Ectodermal cell (in vitro differentiated cells): Measurements from ENCODE around the gene BPI.

Experiments
- H3K27ac ChIP-seq: 2 replicates; pipeline ENCODE4 v1.7.0; 2013; ENCODE audit warnings: mild to moderate bottlenecking, low read depth, low read length; ENCODE audit not compliant: insufficient read depth, poor library complexity, severe bottlenecking
- H3K27me3 ChIP-seq: 2 replicates; pipeline ENCODE4 v1.7.0; 2013; ENCODE audit warnings: mild to moderate bottlenecking, low read length; ENCODE audit not compliant: insufficient read depth, control insufficient read depth, poor library complexity, severe bottlenecking
- H3K36me3 ChIP-seq: one replicate; pipeline ENCODE4 v1.7.0; 2013; ENCODE audit warnings: low read length; ENCODE audit not compliant: control insufficient read depth, insufficient read depth
- H3K4me1 ChIP-seq: one replicate; pipeline ENCODE4 v1.7.0; 2013; ENCODE audit warnings: low read length; ENCODE audit not compliant: control insufficient read depth, insufficient read depth
- H3K4me3 ChIP-seq: 2 replicates; pipeline ENCODE4 v1.7.0; 2013; ENCODE audit warnings: low read depth, low read length, control low read depth; ENCODE audit not compliant: insufficient read depth
- H3K9me3 ChIP-seq: 2 replicates; pipeline ENCODE4 v1.7.0; 2013; ENCODE audit warnings: mild to moderate bottlenecking, low read length, moderate library complexity; ENCODE audit not compliant: control insufficient read depth
- WGBS, 2 experiments: methylation state at CpG; one replicate each; pipeline ENCODE4 v1.1.7; 2013; ENCODE audit warnings: missing lambda C conversion rate in 2 of 2; 5-methylcytosine and 5-hydroxymethylcytosine counted together

BPI gene

GRCh38 chr20:38290829-38291814, 12.8 kb upstream of the BPI start:
- H3K27ac ChIP-seq, result no peak overlapping the region
- H3K27me3 ChIP-seq, result no peaks in the 10 kb centered on the region
- H3K36me3 ChIP-seq, result no peaks in the 10 kb centered on the region
- peaks cover 22% of the 10 kb centered on the region for H3K4me1 ChIP-seq
- 58% methylated on average over 20 of the region's 21 CpGs for WGBS, 2 experiments
- no peak overlapping the region for H3K4me3 ChIP-seq
- no peaks in the 10 kb centered on the region for H3K9me3 ChIP-seq

GRCh38 chr20:38291966-38292365, 12.0 kb upstream of the BPI start:
- H3K9me3 ChIP-seq, result no peaks in the 10 kb centered on the region
- 71 to 73% methylated on average over 3 of the region's 3 CpGs for WGBS, 2 experiments
- H3K27me3 ChIP-seq, result no peaks in the 10 kb centered on the region
- H3K4me3 ChIP-seq, result no peak overlapping the region
- H3K27ac ChIP-seq, result no peak overlapping the region
- no peaks in the 10 kb centered on the region for H3K36me3 ChIP-seq
- H3K4me1 ChIP-seq, result peaks cover 15% of the 10 kb centered on the region

GRCh38 chr20:38293491-38294065, 10.4 kb upstream of the BPI start:
- Histone ChIP-seq H3K4me3 (no peak overlapping the region), H3K36me3 (no peaks in the 10 kb centered on the region), H3K9me3 (no peaks in the 10 kb centered on the region), H3K27me3 (no peaks in the 10 kb centered on the region), H3K27ac (no peak overlapping the region), H3K4me1 (peaks cover 9% of the 10 kb centered on the region)
- 61 to 64% methylated on average over 7 of the region's 7 CpGs for WGBS, 2 experiments

GRCh38 chr20:38294076-38294591, 9.8 kb upstream of the BPI start:
- no peak overlapping the region for H3K4me3 ChIP-seq
- H3K27me3 ChIP-seq, result no peaks in the 10 kb centered on the region
- no peaks in the 10 kb centered on the region for H3K9me3 ChIP-seq
- WGBS, 2 experiments, result 85 to 89% methylated on average over 11 of the region's 11 CpGs
- no peak overlapping the region for H3K27ac ChIP-seq
- H3K36me3 ChIP-seq, result no peaks in the 10 kb centered on the region
- peaks cover 9% of the 10 kb centered on the region for H3K4me1 ChIP-seq

- 89 to 93% methylated on average over 5 of the region's 5 CpGs for WGBS, 2 experiments
- Histone ChIP-seq H3K9me3 (no peaks in the 10 kb centered on the region), H3K4me1 (peaks cover 9% of the 10 kb centered on the region), H3K27ac (no peak overlapping the region), H3K4me3 (no peak overlapping the region), H3K36me3 (no peaks in the 10 kb centered on the region), H3K27me3 (no peaks in the 10 kb centered on the region)
Observed at GRCh38 chr20:38295811-38296210, 8.1 kb upstream of the BPI start.

- Histone ChIP-seq H3K4me1 (peaks cover 9% of the 10 kb centered on the region), H3K27ac (no peak overlapping the region), H3K4me3 (no peak overlapping the region), H3K27me3 (no peaks in the 10 kb centered on the region), H3K9me3 (no peaks in the 10 kb centered on the region), H3K36me3 (no peaks in the 10 kb centered on the region)
- WGBS, 2 experiments, result 94 to 95% methylated on average over 11 of the region's 11 CpGs
Observed at GRCh38 chr20:38296433-38296832, 7.5 kb upstream of the BPI start.

GRCh38 chr20:38297916-38298674, 5.9 kb upstream of the BPI start:
- Histone ChIP-seq H3K36me3 (no peaks in the 10 kb centered on the region), H3K27ac (no peak overlapping the region), H3K4me3 (no peak overlapping the region), H3K9me3 (no peaks in the 10 kb centered on the region), H3K27me3 (no peaks in the 10 kb centered on the region), H3K4me1 (peaks cover 9% of the 10 kb centered on the region)
- WGBS, 2 experiments, result 96% methylated on average over 7 of the region's 7 CpGs

- Histone ChIP-seq H3K4me3 (no peak overlapping the region), H3K36me3 (no peaks in the 10 kb centered on the region), H3K27me3 (no peaks in the 10 kb centered on the region), H3K9me3 (no peaks in the 10 kb centered on the region), H3K4me1 (peaks cover 4% of the 10 kb centered on the region), H3K27ac (no peak overlapping the region)
- 66 to 69% methylated on average over 13 of the region's 13 CpGs for WGBS, 2 experiments
Observed at GRCh38 chr20:38298768-38299288, 5.1 kb upstream of the BPI start.

GRCh38 chr20:38299963-38300362, 4.0 kb upstream of the BPI start:
- Histone ChIP-seq H3K36me3 (no peaks in the 10 kb centered on the region), H3K4me1 (no peaks in the 10 kb centered on the region), H3K27me3 (no peaks in the 10 kb centered on the region), H3K27ac (no peak overlapping the region), H3K9me3 (no peaks in the 10 kb centered on the region), H3K4me3 (no peak overlapping the region)
- WGBS, 2 experiments, result 83 to 88% methylated on average over 6 of the region's 6 CpGs
